COR-L47 (cell line): Measurements from ENCODE around the gene ZFP62.
A peak's percentile ranks its signal among the peaks of the same experiment; 100 is the strongest.
"Not testable (repeated sequence)": the region's sequence is repeated elsewhere in the genome, so short reads cannot be mapped to it uniquely, and the experiment has no call there.

Experiments
- DNase-seq: peaks from one replicate; lab custom pipeline; 2025; lab: John Stamatoyannopoulos, UW

ZFP62 gene

GRCh38 chr5:180860887-180861822 is at the start of gene ZFP62:
Gene ZFP62 (minus strand): TSS chr5:180861276. CDS start chr5:180861219, 57 bp downstream.
- DNase-seq: peak; percentile 97

GRCh38 chr5:180910735-180911134 is 49.7 kb upstream of the ZFP62 start:
- no peak for DNase-seq

- DNase-seq: no peak
Observed at GRCh38 chr5:180910182-180910581, 49.1 kb upstream of the ZFP62 start.

- no peak for DNase-seq
Observed at GRCh38 chr5:180909782-180910181, 48.7 kb upstream of the ZFP62 start.

- DNase-seq: no peak
Observed at GRCh38 chr5:180908998-180909731, 48.1 kb upstream of the ZFP62 start.

GRCh38 chr5:180908400-180908799 is 47.3 kb upstream of the ZFP62 start:
- no peak for DNase-seq

- no peak for DNase-seq
Observed at GRCh38 chr5:180901319-180902009, 40.4 kb upstream of the ZFP62 start.

- no peak for DNase-seq
Observed at GRCh38 chr5:180900178-180900577, 39.1 kb upstream of the ZFP62 start.

- no peak for DNase-seq
Observed at GRCh38 chr5:180898621-180899246, 37.7 kb upstream of the ZFP62 start, which contains the start of gene BTNL8. Gene BTNL8 (plus strand): TSS chr5:180899159. CDS start chr5:180899311, 152 bp downstream.

- not testable (repeated sequence) for DNase-seq
Observed at GRCh38 chr5:180895330-180895729, 34.3 kb upstream of the ZFP62 start.

GRCh38 chr5:180889381-180889780 is 28.3 kb upstream of the ZFP62 start:
- DNase-seq: no peak

GRCh38 chr5:180885845-180886529 is 24.9 kb upstream of the ZFP62 start:
- not testable (repeated sequence) for DNase-seq

- DNase-seq: no peak
Observed at GRCh38 chr5:180875860-180876426, 14.9 kb upstream of the ZFP62 start.

GRCh38 chr5:180874804-180875582 is 13.9 kb upstream of the ZFP62 start:
- DNase-seq: no peak

GRCh38 chr5:180873615-180874520 is 12.8 kb upstream of the ZFP62 start:
- no peak for DNase-seq

GRCh38 chr5:180872419-180872818 is 11.3 kb upstream of the ZFP62 start:
- DNase-seq: no peak

- DNase-seq: no peak
Observed at GRCh38 chr5:180870276-180871068, 9.4 kb upstream of the ZFP62 start.

- DNase-seq: no peak
Observed at GRCh38 chr5:180869587-180869986, 8.5 kb upstream of the ZFP62 start.
